HepG2 (cell line): ENCODE measurements around the gene HS3ST3A1. TPM values are rescaled to one million over a fixed set of nuclear protein-coding genes. Genes with fewer than 3 reads are reported as not detected.

Experiments used
- ATAC-seq: fragments of 200-7000 bp; cut with Tn5 transposase; 3 replicates; pipeline ENCODE4 v1.9.1; 2020; ENCODE audit warnings: mild to moderate bottlenecking, moderate library complexity
- BruUV-seq: library from RNA; stranded (reverse); fragments of 400-500 nt; replicated peaks from 2 replicates; lab custom pipeline; 2021; lab: Mats Ljungman, UMichigan
- CTCF ChIA-PET: fragments of 300-600 bp; formaldehyde crosslinking; extraction: SDS; loops from one replicate; lab custom pipeline; 2021; ENCODE audit warnings: low total read pairs, inconsistent platforms, low intra/inter-chr PET ratio; lab: Yijun Ruan, JAX
- POLR2A ChIA-PET: fragments of 350-600 bp; sonication (Branson Sonifier 250); formaldehyde crosslinking; loops from one replicate; lab custom pipeline; 2020; ENCODE audit warnings: antibody characterized with exemption, inconsistent platforms; lab: Yijun Ruan, JAX
- DNase-seq: peaks from one replicate; pipeline ENCODE4 v3.0.0-alpha.2; 2015; ENCODE audit warnings: low spot score
- FAIRE-seq: peaks from 3 replicates; lab custom pipeline; 2011; peaks lifted over from hg19 to GRCh38; lab: Jason Lieb, UNC
- H2AFZ ChIP-seq: one replicate; pipeline ENCODE4 v1.6.1; 2011; ENCODE audit warnings: low read length, inconsistent platforms
- H3K27ac ChIP-seq: fragments of 300-600 bp; 3 replicates; pipeline ENCODE4 v1.8.0; 2011; ENCODE audit warnings: mixed run types, mild to moderate bottlenecking, mixed read lengths, low read length, inconsistent platforms; ENCODE audit not compliant: insufficient read depth; ENCODE audit errors: extremely low read length
- H3K27me3 ChIP-seq, 2 experiments: fragments of 200-600 bp in 1 of 2; 2 replicates in 1 of 2; 3 replicates in 1 of 2; pipeline versions ENCODE4 v1.6.0 to v1.8.0; 2011; ENCODE audit warnings: low read length in 2 of 2, mild to moderate bottlenecking in 2 of 2, moderate library complexity in 2 of 2, inconsistent platforms in 1 of 2; ENCODE audit not compliant: insufficient read depth in 2 of 2, control insufficient read depth in 1 of 2
- H3K36me3 ChIP-seq, 2 experiments: fragments of 200-600 bp in 1 of 2; replicated peaks in 1 of 2; 2 replicates in 1 of 2; 3 replicates in 1 of 2; pipeline versions ENCODE4 v1.5.1 to v1.8.0; 2011; ENCODE audit warnings: low read length in 2 of 2, inconsistent platforms in 1 of 2; ENCODE audit not compliant: insufficient read depth in 2 of 2, control insufficient read depth in 1 of 2
- H3K4me1 ChIP-seq: 2 replicates; pipeline ENCODE4 v1.5.1; 2012; ENCODE audit warnings: low read length, inconsistent platforms; ENCODE audit not compliant: insufficient read depth
- H3K4me2 ChIP-seq: 2 replicates; pipeline ENCODE4 v1.6.0; 2011; ENCODE audit warnings: low read depth, low read length, inconsistent platforms
- H3K4me3 ChIP-seq, 3 experiments: fragments of 200-600 bp in 1 of 3; sonication (generic), shearing (Covaris generic) in 1 of 3; replicated peaks in 1 of 3; 2 replicates each; pipeline ENCODE4 v1.5.1; 2011 to 2016; ENCODE audit warnings: low read length in 3 of 3, inconsistent platforms in 2 of 3, low read depth in 2 of 3, mild to moderate bottlenecking in 2 of 3, control low read depth in 1 of 3, mixed read lengths in 1 of 3; ENCODE audit not compliant: insufficient read depth in 1 of 3
- H3K79me2 ChIP-seq: one replicate; pipeline ENCODE4 v1.6.1; 2011; ENCODE audit warnings: low read length, inconsistent platforms; ENCODE audit not compliant: insufficient read depth
- H3K9ac ChIP-seq: 2 replicates; pipeline ENCODE4 v1.6.0; 2011; ENCODE audit warnings: mild to moderate bottlenecking, low read depth, low read length, inconsistent platforms; ENCODE audit not compliant: insufficient read depth
- H3K9me3 ChIP-seq: 2 replicates; pipeline ENCODE4 v1.5.1; 2012; ENCODE audit warnings: mild to moderate bottlenecking, low read length
- H4K20me1 ChIP-seq: 2 replicates; pipeline ENCODE4 v1.6.0; 2011; ENCODE audit warnings: inconsistent platforms, mild to moderate bottlenecking, low read length, moderate library complexity; ENCODE audit not compliant: insufficient read depth
- BORCS8-MEF2B ChIP-seq: sonication (generic); formaldehyde crosslinking; IDR thresholded peaks from 2 replicates; pipeline ENCODE4 v1.8.0; 2022; ENCODE audit warnings: mild to moderate bottlenecking, missing genetic modification reagents
- NR2F1 ChIP-seq, 2 experiments: fragments of 450-650 bp in 1 of 2; formaldehyde crosslinking in 1 of 2; IDR thresholded peaks; 2 replicates each; pipeline versions ENCODE4 v1.5.0 to v1.6.1; 2016 to 2020; ENCODE audit warnings: mild to moderate bottlenecking in 1 of 2, missing compliant biosample characterization in 1 of 2, missing genetic modification reagents in 1 of 2, moderate library complexity in 1 of 2
- RXRA ChIP-seq: sonication (generic); formaldehyde crosslinking; IDR thresholded peaks from 2 replicates; pipeline ENCODE4 v1.5.1; 2020; ENCODE audit warnings: missing genetic modification reagents
- ZSCAN9 ChIP-seq: IDR thresholded peaks from 2 replicates; pipeline ENCODE4 v1.6.1; 2016; ENCODE audit warnings: borderline replicate concordance
- WGBS: methylation state at CpG from one replicate; pipeline ENCODE4 v1.1.6; 2017; ENCODE audit warnings: low lambda C conversion rate; 5-methylcytosine and 5-hydroxymethylcytosine counted together
- in situ Hi-C: cut with HindIII; loops from 2 replicates; pipeline ENCODE4 v1.10.0; 2017; ENCODE audit warnings: low pct_unique_long_range_greater_than_20kb; ENCODE audit not compliant: extremely low pct_ligation_motif_present
- intact Hi-C: fragments of 100-400 bp; cut with micrococcal nuclease; formaldehyde crosslinking; loops from one replicate; pipeline ENCODE4 v1.10.0; 2022; ENCODE audit not compliant: unreplicated experiment
- polyA plus RNA-seq, 8 experiments: library from polyadenylated mRNA; depleted of rRNA in 3 of 8; stranded (reverse) in 7 of 8; unstranded in 1 of 8; fragments of >200 nt; fragmentation: Illumina TruSeq in 4 of 8; extraction: Trizol in 4 of 8; gene quantifications; 2 replicates each; pipeline versions ENCODE4 v1.2.1 to v1.2.3, GENCODE V29; 2011 to 2016; ENCODE audit warnings: low read depth in 4 of 8, missing spikeins in 1 of 8, mixed read lengths in 1 of 8; ENCODE audit not compliant: insufficient read depth in 1 of 8
- total RNA-seq, 5 experiments: library from RNA; depleted of rRNA; stranded (reverse); fragments of >200 nt; fragmentation: Illumina TruSeq; extraction: Trizol; gene quantifications; 2 replicates each; pipeline ENCODE4 v1.2.3, GENCODE V29; 2016; ENCODE audit warnings: low read depth in 1 of 5
- TF ChIP-seq, protein P1 (sequence below): sonication (generic); formaldehyde crosslinking; IDR thresholded peaks from 2 replicates; pipeline ENCODE4 v1.4.0; 2020; ENCODE audit warnings: missing genetic modification reagents

Gene HS3ST3A1
- total and polyA plus RNA-seq, 2 of the 13 experiments (the other 11 are each of a cell fraction or from before 2014, with no cell fraction given): 1.3 to 3.5 TPM

DNA sequence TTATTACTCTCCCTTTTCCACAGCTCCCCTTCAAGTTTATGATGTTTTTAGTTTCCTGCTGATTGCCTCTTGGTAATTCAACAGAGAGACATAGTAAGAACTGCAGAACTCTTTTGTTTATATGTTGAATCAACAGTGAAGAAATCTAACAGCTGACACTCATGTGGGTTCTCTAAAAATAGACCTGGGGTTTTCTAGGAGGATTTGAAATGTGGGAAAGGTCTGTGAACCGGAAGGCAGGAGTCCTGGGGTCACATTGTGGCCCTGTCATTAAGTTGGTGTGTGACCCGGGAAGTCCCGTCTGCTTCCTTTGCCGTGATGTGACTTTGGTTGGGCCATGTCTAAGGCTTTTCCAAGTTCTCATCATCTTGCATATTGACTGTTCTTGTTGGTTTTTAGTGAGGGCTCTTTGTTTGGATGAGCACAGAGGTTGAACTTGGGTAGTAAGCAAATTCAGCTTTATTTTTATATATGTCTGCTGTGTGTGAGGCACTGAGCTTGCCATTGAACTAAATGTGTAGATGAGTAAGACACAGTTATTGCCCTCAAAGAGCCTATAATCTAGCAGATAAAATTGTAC, 48.5 kb upstream of the HS3ST3A1 start:
- CTCF ChIA-PET: no interaction called here
- no peaks in the 10 kb centered on the region for H4K20me1 ChIP-seq

DNA sequence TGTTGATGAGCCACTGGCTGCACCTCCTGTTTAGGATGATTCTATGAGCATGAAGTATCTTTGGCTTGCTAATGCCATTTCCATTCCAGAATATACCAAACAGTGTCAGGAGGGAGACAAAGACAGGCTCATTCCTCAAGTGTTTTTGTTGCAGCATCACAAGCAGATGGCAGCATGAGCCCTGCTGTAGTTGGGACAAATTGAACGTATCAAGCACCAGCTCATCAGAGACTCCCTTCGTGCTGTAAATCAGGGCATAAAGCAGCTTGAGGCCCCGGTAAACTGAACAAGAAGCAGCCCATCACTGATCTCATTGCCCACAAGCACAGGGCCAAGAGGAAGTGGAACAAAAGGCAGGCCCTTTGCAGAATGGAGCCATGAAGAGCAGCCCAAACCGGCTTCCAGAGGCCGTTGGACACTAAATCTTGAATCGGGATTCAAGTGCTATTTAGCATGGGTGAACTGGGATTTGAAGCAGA, 45.9 kb upstream of the HS3ST3A1 start:
- DNase-seq: no peak
- H3K4me3 ChIP-seq: no peak overlapping the region
- ChIA-PET POLR2A (no interaction called here), CTCF (no interaction called here)
- no peaks in the 10 kb centered on the region for H4K20me1 ChIP-seq
- no peak overlapping the region for H3K27ac ChIP-seq
- WGBS: 40% methylated on average over 6 of the region's 6 CpGs
- intact Hi-C loops: no loop called here
- in situ Hi-C loops: no loop called here
- no peaks in the 10 kb centered on the region for H3K36me3 ChIP-seq
- BruUV-seq: no TSS peak
- H3K9ac ChIP-seq: no peak overlapping the region
- no peaks in the 10 kb centered on the region for H3K79me2 ChIP-seq
- H3K27me3 ChIP-seq: 0 out of 5 replicates have a peak, but pooled peaks cover 0 to 6% of the 10 kb centered on the region in 2 experiments
- no peak for ATAC-seq
- TF ChIP-seq, protein P1, sequence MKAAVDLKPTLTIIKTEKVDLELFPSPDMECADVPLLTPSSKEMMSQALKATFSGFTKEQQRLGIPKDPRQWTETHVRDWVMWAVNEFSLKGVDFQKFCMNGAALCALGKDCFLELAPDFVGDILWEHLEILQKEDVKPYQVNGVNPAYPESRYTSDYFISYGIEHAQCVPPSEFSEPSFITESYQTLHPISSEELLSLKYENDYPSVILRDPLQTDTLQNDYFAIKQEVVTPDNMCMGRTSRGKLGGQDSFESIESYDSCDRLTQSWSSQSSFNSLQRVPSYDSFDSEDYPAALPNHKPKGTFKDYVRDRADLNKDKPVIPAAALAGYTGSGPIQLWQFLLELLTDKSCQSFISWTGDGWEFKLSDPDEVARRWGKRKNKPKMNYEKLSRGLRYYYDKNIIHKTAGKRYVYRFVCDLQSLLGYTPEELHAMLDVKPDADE (CRISPR knock-in tag): no peak
- TF ChIP-seq RXRA (CRISPR knock-in tag): no peak
- TF ChIP-seq BORCS8-MEF2B: no peak
- TF ChIP-seq, all 625 proteins: peak for 0
- Histone ChIP-seq H3K4me2 (no peak overlapping the region), H3K4me1 (no peaks in the 10 kb centered on the region; the same call in 1 of the 2 replicates), H3K9me3 (no peaks in the 10 kb centered on the region), H2AFZ (no peak overlapping the region)
- no peak for FAIRE-seq

More for the DNA sequence above, 48.5 kb upstream of the HS3ST3A1 start:
- Histone ChIP-seq H2AFZ (no peak overlapping the region), H3K27me3 (no peaks in the 10 kb centered on the region), H3K4me3 (no peak overlapping the region), H3K9ac (no peak overlapping the region), H3K9me3 (no peaks in the 10 kb centered on the region), H3K4me1 (no peaks in the 10 kb centered on the region; the same call in 1 of the 2 replicates), H3K27ac (no peak overlapping the region), H3K4me2 (no peak overlapping the region), H3K79me2 (no peaks in the 10 kb centered on the region), H3K36me3 (no peaks in the 10 kb centered on the region)
- POLR2A ChIA-PET: no interaction called here
- WGBS: 69% methylated on average over 4 of the region's 4 CpGs
- ATAC-seq (no peak), FAIRE-seq (no peak), DNase-seq (no peak)
- in situ Hi-C loops (no loop called here), intact Hi-C loops (no loop called here)
- TF ChIP-seq NR2F1 (CRISPR knock-in tag; IDR thresholded peaks at IDR 0.05): no peak
- no peak for TF ChIP-seq ZSCAN9 (CRISPR knock-in tag)
- no TSS peak for BruUV-seq
